HepG2 (cell line): ENCODE data around the gene CYB5A. TPM values are rescaled to one million over a fixed set of nuclear protein-coding genes. Genes with fewer than 3 reads are reported as not detected.
A peak's percentile ranks its signal among the peaks of the same experiment; 100 is the strongest.

Source experiments
- CC2D1A ChIP-seq: sonication (generic); formaldehyde crosslinking; IDR thresholded peaks from 2 replicates; pipeline ENCODE4 v1.8.1; 2023; ENCODE audit warnings: mild to moderate bottlenecking, missing genetic modification reagents
- CREM ChIP-seq, 2 experiments: sonication (generic) in 1 of 2; formaldehyde crosslinking in 1 of 2; IDR thresholded peaks; 2 replicates each; pipeline versions ENCODE4 v1.4.0 to v1.6.1; 2016 to 2020; ENCODE audit warnings: antibody characterized with exemption in 1 of 2, mild to moderate bottlenecking in 1 of 2, missing genetic modification reagents in 1 of 2
- DPF2 ChIP-seq: sonication (generic); formaldehyde crosslinking; IDR thresholded peaks from 2 replicates; pipeline ENCODE4 v1.4.0; 2020; ENCODE audit warnings: mild to moderate bottlenecking, low read depth, missing genetic modification reagents, borderline replicate concordance
- GATAD1 ChIP-seq: IDR thresholded peaks from 2 replicates; pipeline ENCODE4 v1.6.1; 2016; ENCODE audit warnings: missing genetic modification reagents, missing compliant biosample characterization
- HMGXB3 ChIP-seq: sonication (generic); formaldehyde crosslinking; IDR thresholded peaks from 2 replicates; pipeline ENCODE4 v1.4.0; 2020; ENCODE audit warnings: missing genetic modification reagents, borderline replicate concordance
- IKZF5 ChIP-seq: IDR thresholded peaks from 2 replicates; pipeline ENCODE4 v1.6.1; 2018; ENCODE audit warnings: missing genetic modification reagents, mild to moderate bottlenecking, missing compliant biosample characterization
- MEF2D ChIP-seq: sonication (generic); formaldehyde crosslinking; IDR thresholded peaks from 2 replicates; pipeline ENCODE4 v1.5.1; 2020; ENCODE audit warnings: mild to moderate bottlenecking, missing genetic modification reagents
- NFE2L1 ChIP-seq: sonication (generic); formaldehyde crosslinking; IDR thresholded peaks from 2 replicates; pipeline ENCODE4 v1.4.0; 2020; ENCODE audit warnings: missing genetic modification reagents, mild to moderate bottlenecking, borderline replicate concordance
- NFIB ChIP-seq: sonication (generic); formaldehyde crosslinking; IDR thresholded peaks from 2 replicates; pipeline ENCODE4 v1.9.0; 2021; ENCODE audit warnings: missing genetic modification reagents, mild to moderate bottlenecking, borderline replicate concordance
- SMYD3 ChIP-seq: sonication (generic); formaldehyde crosslinking; IDR thresholded peaks from 2 replicates; pipeline ENCODE4 v1.8.1; 2023; ENCODE audit warnings: mild to moderate bottlenecking, missing genetic modification reagents
- SOX6 ChIP-seq, 2 experiments: fragments of 450-650 bp in 1 of 2; sonication (generic) in 1 of 2; formaldehyde crosslinking in 1 of 2; IDR thresholded peaks; 2 replicates each; pipeline versions ENCODE4 v1.4.0 to v1.6.1; 2017 to 2020; ENCODE audit warnings: antibody characterized with exemption in 1 of 2, mild to moderate bottlenecking in 1 of 2, missing genetic modification reagents in 1 of 2
- TFDP1 ChIP-seq: IDR thresholded peaks from 2 replicates; pipeline ENCODE4 v1.6.1; 2016; ENCODE audit warnings: missing compliant biosample characterization, missing genetic modification reagents, borderline replicate concordance
- ZBTB34 ChIP-seq: sonication (generic); formaldehyde crosslinking; IDR thresholded peaks from 2 replicates; pipeline ENCODE4 v1.8.0; 2022; ENCODE audit warnings: mild to moderate bottlenecking, missing genetic modification reagents
- ZBTB7B ChIP-seq: sonication (generic); formaldehyde crosslinking; IDR thresholded peaks from 2 replicates; pipeline ENCODE4 v1.4.0; 2020; ENCODE audit warnings: missing genetic modification reagents
- ZFP36L1 ChIP-seq: sonication (generic); formaldehyde crosslinking; IDR thresholded peaks from 2 replicates; pipeline ENCODE4 v1.8.0; 2022; ENCODE audit warnings: mild to moderate bottlenecking, missing genetic modification reagents, moderate library complexity
- ZNF121 ChIP-seq: sonication (generic); formaldehyde crosslinking; IDR thresholded peaks from 2 replicates; pipeline ENCODE4 v1.5.0; 2020; ENCODE audit warnings: mild to moderate bottlenecking, missing genetic modification reagents
- ZNF484 ChIP-seq: sonication (generic); formaldehyde crosslinking; IDR thresholded peaks from 2 replicates; pipeline ENCODE4 v1.5.1; 2020; ENCODE audit warnings: mild to moderate bottlenecking, low read depth, missing genetic modification reagents, borderline replicate concordance
- ZNF570 ChIP-seq: sonication (generic); formaldehyde crosslinking; IDR thresholded peaks from 2 replicates; pipeline ENCODE4 v1.4.0; 2020; ENCODE audit warnings: mild to moderate bottlenecking, missing genetic modification reagents, borderline replicate concordance
- ZNF777 ChIP-seq: sonication (generic); formaldehyde crosslinking; IDR thresholded peaks from 2 replicates; pipeline ENCODE4 v1.4.0; 2020; ENCODE audit warnings: missing genetic modification reagents
- ZNF782 ChIP-seq: sonication (generic); formaldehyde crosslinking; IDR thresholded peaks from 2 replicates; pipeline ENCODE4 v1.4.0; 2020; ENCODE audit warnings: missing genetic modification reagents, mild to moderate bottlenecking, borderline replicate concordance
- polyA plus RNA-seq, 8 experiments: library from polyadenylated mRNA; depleted of rRNA in 3 of 8; stranded (reverse) in 7 of 8; unstranded in 1 of 8; fragments of >200 nt; fragmentation: Illumina TruSeq in 4 of 8; extraction: Trizol in 4 of 8; gene quantifications; 2 replicates each; pipeline versions ENCODE4 v1.2.1 to v1.2.3, GENCODE V29; 2011 to 2016; ENCODE audit warnings: low read depth in 4 of 8, missing spikeins in 1 of 8, mixed read lengths in 1 of 8; ENCODE audit not compliant: insufficient read depth in 1 of 8
- total RNA-seq, 5 experiments: library from RNA; depleted of rRNA; stranded (reverse); fragments of >200 nt; fragmentation: Illumina TruSeq; extraction: Trizol; gene quantifications; 2 replicates each; pipeline ENCODE4 v1.2.3, GENCODE V29; 2016; ENCODE audit warnings: low read depth in 1 of 5

CYB5A gene
- total and polyA plus RNA-seq, 2 of the 13 experiments (the other 11 are each of a cell fraction or from before 2014, with no cell fraction given), result 215 to 356 TPM

- TF ChIP-seq CREM (IDR thresholded peaks at IDR 0.05) (peak; percentile 83), CREM (CRISPR knock-in tag; IDR thresholded peaks at IDR 0.05) (no peak), GATAD1 (CRISPR knock-in tag) (peak; percentile 55; the same call in 1 of the 2 replicates), MEF2D (CRISPR knock-in tag) (peak; percentile 51; the same call in 1 of the 2 replicates), DPF2 (CRISPR knock-in tag) (peak; percentile 88), ZFP36L1 (CRISPR knock-in tag) (peak; percentile 66; the same call in 1 of the 2 replicates), NFIB (CRISPR knock-in tag) (no peak), ZNF782 (CRISPR knock-in tag) (no peak), CC2D1A (no peak), ZBTB7B (CRISPR knock-in tag) (peak; percentile 64; the same call in 1 of the 2 replicates), IKZF5 (CRISPR knock-in tag) (peak; percentile 64), SMYD3 (CRISPR knock-in tag) (peak; percentile 62; the same call in 1 of the 2 replicates), ZNF121 (CRISPR knock-in tag) (no peak), HMGXB3 (CRISPR knock-in tag) (0 out of 2 replicates have a peak, but pooled peaks have one; percentile 38), ZNF570 (no peak), ZBTB34 (CRISPR knock-in tag) (peak; percentile 70; the same call in 1 of the 2 replicates), TFDP1 (CRISPR knock-in tag) (no peak), NFE2L1 (CRISPR knock-in tag) (no peak), ZNF484 (CRISPR knock-in tag) (no peak), ZNF777 (0 out of 2 replicates have a peak, but pooled peaks have one; percentile 36), SOX6 (IDR thresholded peaks at IDR 0.05) (no peak), SOX6 (CRISPR knock-in tag; IDR thresholded peaks at IDR 0.05) (peak; percentile 93)
Measured at GRCh38 chr18:74234326-74235171, 57.2 kb downstream of the CYB5A start (continued).
